Cardiac fibroblast (primary cell): ENCODE measurements around the gene LZTFL1.

Source experiments
- DNase-seq, 2 donors: peaks; one replicate each; pipeline versions ENCODE4 v3.0.0 to v3.0.0-alpha.2; 2010; ENCODE audit warnings: low read depth in 2 of 2
- H3K4me3 ChIP-seq, 2 donors: replicated peaks in 1 of 2; 1 replicate in 1 of 2; 2 replicates in 1 of 2; pipeline ENCODE4 v1.5.1; 2011; ENCODE audit warnings: low read depth in 2 of 2, low read length in 2 of 2, mild to moderate bottlenecking in 2 of 2, moderate library complexity in 1 of 2
- CTCF ChIP-seq: IDR thresholded peaks from one replicate; pipeline ENCODE4 v1.5.1; 2011; ENCODE audit warnings: low read depth, mild to moderate bottlenecking, low read length, inconsistent platforms

The LZTFL1 gene

GRCh38 chr3:45776301-45776595, 65.7 kb downstream of the LZTFL1 start:
- H3K4me3 ChIP-seq, result no peak overlapping the region
- no peak for TF ChIP-seq CTCF
- no peak for DNase-seq

GRCh38 chr3:45775571-45776300, 66.2 kb downstream of the LZTFL1 start:
- no peak overlapping the region for H3K4me3 ChIP-seq
- no peak for DNase-seq
- TF ChIP-seq CTCF, result no peak

DNA sequence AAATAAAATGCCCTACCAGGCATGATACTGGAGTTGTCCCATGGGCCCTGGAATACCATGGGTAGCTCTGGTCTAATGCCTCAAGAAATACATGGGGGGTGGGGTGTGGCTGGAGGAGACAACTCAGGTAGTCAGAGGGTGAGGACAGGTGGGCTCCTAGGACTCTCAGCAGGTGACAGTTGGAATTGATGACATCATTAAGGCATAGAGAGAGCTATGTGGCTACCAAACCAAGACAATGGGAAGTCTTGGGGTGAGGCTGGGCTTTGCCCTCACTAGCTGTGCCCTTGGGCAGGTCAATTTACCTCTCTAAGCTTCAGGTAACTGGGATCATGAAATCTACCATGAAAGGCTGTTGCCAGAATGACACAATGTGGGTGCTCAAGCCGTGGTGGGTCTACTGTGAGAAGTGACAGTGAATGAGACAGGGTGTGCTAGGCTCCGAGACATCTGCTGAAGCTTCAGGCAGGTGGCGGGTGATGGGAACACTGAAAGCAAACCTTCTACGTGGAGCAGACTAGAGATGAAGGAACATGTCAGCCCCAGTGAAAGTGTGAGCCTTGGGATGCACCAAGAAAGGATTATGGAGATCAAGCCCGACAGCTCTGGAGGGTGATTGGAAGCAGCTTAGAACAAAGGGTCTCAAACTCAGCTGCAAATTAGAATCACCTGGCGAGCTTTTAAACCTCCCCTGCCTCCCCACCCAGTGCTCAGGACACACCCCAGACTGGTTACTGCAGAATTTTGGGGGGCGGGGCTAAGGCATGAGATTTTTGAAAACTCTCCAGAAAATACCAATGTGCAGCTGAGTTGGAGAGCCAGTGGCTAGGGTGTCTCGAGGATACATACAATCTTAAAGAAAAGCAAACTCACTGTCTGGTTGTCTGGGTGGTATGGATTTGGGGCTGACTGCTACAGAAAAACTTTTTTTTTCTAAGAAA, 67.1 kb downstream of the LZTFL1 start:
- no peak for DNase-seq

GRCh38 chr3:45773714-45774449, 68.0 kb downstream of the LZTFL1 start:
- no peak for TF ChIP-seq CTCF
- DNase-seq, result no peak

More for the DNA sequence above, 67.1 kb downstream of the LZTFL1 start:
- TF ChIP-seq CTCF, result no peak
- no peak overlapping the region for H3K4me3 ChIP-seq

More at GRCh38 chr3:45773714-45774449, 68.0 kb downstream of the LZTFL1 start:
- H3K4me3 ChIP-seq, result no peak overlapping the region
